ENCODE data around the gene TTC7B. TPM values are rescaled to one million over a fixed set of nuclear protein-coding genes. Genes with fewer than 3 reads are reported as not detected.

The TTC7B gene
- total RNA-seq, 1 donor from 2014 or later: 2.4 TPM

- Mint-ChIP-seq H3K27ac (no peak overlapping the region), H3K4me1 (peaks cover 14% of the 10 kb centered on the region), H3K36me3 (ENCODE audit: low read depth) (peaks cover 2% of the 10 kb centered on the region), H3K9me3 (peaks cover 11% of the 10 kb centered on the region), H3K27me3 (peaks cover 34% of the 10 kb centered on the region), H3K4me3 (no peak overlapping the region)
- DNase-seq: no peak
- intact Hi-C loops (cut with micrococcal nuclease): no loop called here
Observed at GRCh38 chr14:90760078-90760444, 56.2 kb downstream of the TTC7B start.

GRCh38 chr14:90759370-90760077 is 56.7 kb downstream of the TTC7B start:
- DNase-seq: peak; percentile 64
- H3K9me3 Mint-ChIP-seq: peaks cover 9% of the 10 kb centered on the region
- H3K4me3 Mint-ChIP-seq: peak overlapping the region; percentile 81
- intact Hi-C loops (cut with micrococcal nuclease): loop anchor here (2.0 kb wide), 1 partner anchor 69 kb away; no protein-coding TSS in a partner anchor
- peaks cover 2% of the 10 kb centered on the region for H3K36me3 Mint-ChIP-seq (ENCODE audit: low read depth)
- peaks cover 36% of the 10 kb centered on the region for H3K27me3 Mint-ChIP-seq
- peak overlapping the region; percentile 82 for H3K27ac Mint-ChIP-seq
- peaks cover 14% of the 10 kb centered on the region for H3K4me1 Mint-ChIP-seq

GRCh38 chr14:90758959-90759358 is 57.3 kb downstream of the TTC7B start:
- DNase-seq: peak; percentile 70
- intact Hi-C loops (cut with micrococcal nuclease): loop anchor here (1.0 to 2.0 kb wide), 2 partner anchors 70 to 360 kb away; no protein-coding TSS in a partner anchor
- Mint-ChIP-seq H3K27me3 (peaks cover 35% of the 10 kb centered on the region), H3K4me3 (peak overlapping the region; percentile 81), H3K4me1 (peaks cover 14% of the 10 kb centered on the region), H3K36me3 (ENCODE audit: low read depth) (peaks cover 2% of the 10 kb centered on the region), H3K27ac (peak overlapping the region; percentile 82), H3K9me3 (peaks cover 8% of the 10 kb centered on the region)

- intact Hi-C loops (cut with micrococcal nuclease): loop anchor here (1.0 to 2.0 kb wide), 2 partner anchors 71 to 359 kb away; no protein-coding TSS in a partner anchor
- Mint-ChIP-seq H3K9me3 (peaks cover 5% of the 10 kb centered on the region), H3K4me3 (peak overlapping the region; percentile 81), H3K36me3 (ENCODE audit: low read depth) (no peaks in the 10 kb centered on the region), H3K27ac (peak overlapping the region; percentile 82), H3K27me3 (peaks cover 33% of the 10 kb centered on the region), H3K4me1 (peaks cover 14% of the 10 kb centered on the region)
- peak; percentile 99 for DNase-seq
Observed at GRCh38 chr14:90758028-90758889, 58.0 kb downstream of the TTC7B start.

- intact Hi-C loops (cut with micrococcal nuclease): no loop called here
- H3K36me3 Mint-ChIP-seq (ENCODE audit: low read depth): no peaks in the 10 kb centered on the region
- peaks cover under 1% of the 10 kb centered on the region for H3K9me3 Mint-ChIP-seq
- H3K4me1 Mint-ChIP-seq: peaks cover 14% of the 10 kb centered on the region
- DNase-seq: no peak
- peak overlapping the region; percentile 71 for H3K4me3 Mint-ChIP-seq
- H3K27ac Mint-ChIP-seq: no peak overlapping the region
- H3K27me3 Mint-ChIP-seq: peaks cover 28% of the 10 kb centered on the region
Observed at GRCh38 chr14:90757452-90757851, 58.8 kb downstream of the TTC7B start.

- Mint-ChIP-seq H3K36me3 (ENCODE audit: low read depth) (no peaks in the 10 kb centered on the region), H3K9me3 (no peaks in the 10 kb centered on the region), H3K4me1 (peaks cover 14% of the 10 kb centered on the region), H3K27me3 (peaks cover 26% of the 10 kb centered on the region), H3K4me3 (peak overlapping the region; percentile 71), H3K27ac (no peak overlapping the region)
- DNase-seq: no peak
- intact Hi-C loops (cut with micrococcal nuclease): no loop called here
Observed at GRCh38 chr14:90756755-90757345, 59.4 kb downstream of the TTC7B start.

GRCh38 chr14:90755661-90756304 is 60.4 kb downstream of the TTC7B start:
- DNase-seq: no peak
- Mint-ChIP-seq H3K4me1 (peaks cover 14% of the 10 kb centered on the region), H3K9me3 (no peaks in the 10 kb centered on the region), H3K27me3 (peaks cover 26% of the 10 kb centered on the region), H3K27ac (no peak overlapping the region), H3K4me3 (no peak overlapping the region), H3K36me3 (ENCODE audit: low read depth) (no peaks in the 10 kb centered on the region)
- intact Hi-C loops (cut with micrococcal nuclease): no loop called here

GRCh38 chr14:90753456-90754005 is 62.7 kb downstream of the TTC7B start:
- Mint-ChIP-seq H3K36me3 (ENCODE audit: low read depth) (no peaks in the 10 kb centered on the region), H3K27me3 (peaks cover 28% of the 10 kb centered on the region), H3K9me3 (peaks cover 9% of the 10 kb centered on the region), H3K4me3 (no peak overlapping the region), H3K27ac (no peak overlapping the region), H3K4me1 (peaks cover 8% of the 10 kb centered on the region)
- no peak for DNase-seq
- intact Hi-C loops (cut with micrococcal nuclease): no loop called here

- DNase-seq: no peak
- Mint-ChIP-seq H3K27ac (no peak overlapping the region), H3K27me3 (peaks cover 24% of the 10 kb centered on the region), H3K4me3 (no peak overlapping the region), H3K36me3 (ENCODE audit: low read depth) (no peaks in the 10 kb centered on the region), H3K4me1 (no peaks in the 10 kb centered on the region), H3K9me3 (peaks cover 10% of the 10 kb centered on the region)
- intact Hi-C loops (cut with micrococcal nuclease): no loop called here
Observed at GRCh38 chr14:90750701-90751100, 65.5 kb downstream of the TTC7B start.

- Mint-ChIP-seq H3K4me3 (no peak overlapping the region), H3K9me3 (peaks cover 10% of the 10 kb centered on the region), H3K4me1 (no peaks in the 10 kb centered on the region), H3K27ac (no peak overlapping the region), H3K27me3 (peaks cover 22% of the 10 kb centered on the region), H3K36me3 (ENCODE audit: low read depth) (no peaks in the 10 kb centered on the region)
- intact Hi-C loops (cut with micrococcal nuclease): no loop called here
- no peak for DNase-seq
Observed at GRCh38 chr14:90750191-90750590, 66.0 kb downstream of the TTC7B start.

- Mint-ChIP-seq H3K27ac (no peak overlapping the region), H3K27me3 (peaks cover 16% of the 10 kb centered on the region), H3K4me1 (no peaks in the 10 kb centered on the region), H3K4me3 (no peak overlapping the region), H3K9me3 (peaks cover 10% of the 10 kb centered on the region), H3K36me3 (ENCODE audit: low read depth) (no peaks in the 10 kb centered on the region)
- intact Hi-C loops (cut with micrococcal nuclease): no loop called here
- no peak for DNase-seq
Observed at GRCh38 chr14:90747909-90748308, 68.3 kb downstream of the TTC7B start.

GRCh38 chr14:90743826-90744225 is 72.4 kb downstream of the TTC7B start:
- DNase-seq: no peak
- Mint-ChIP-seq H3K4me3 (no peak overlapping the region), H3K9me3 (peaks cover 3% of the 10 kb centered on the region), H3K27ac (no peak overlapping the region), H3K27me3 (peaks cover 13% of the 10 kb centered on the region), H3K4me1 (no peaks in the 10 kb centered on the region), H3K36me3 (ENCODE audit: low read depth) (no peaks in the 10 kb centered on the region)
- intact Hi-C loops (cut with micrococcal nuclease): no loop called here

- no peak overlapping the region for H3K27ac Mint-ChIP-seq
- H3K4me3 Mint-ChIP-seq: no peak overlapping the region
- H3K27me3 Mint-ChIP-seq: peaks cover 12% of the 10 kb centered on the region
- intact Hi-C loops (cut with micrococcal nuclease): no loop called here
- DNase-seq: no peak
- no peaks in the 10 kb centered on the region for H3K4me1 Mint-ChIP-seq
- no peaks in the 10 kb centered on the region for H3K36me3 Mint-ChIP-seq (ENCODE audit: low read depth)
- no peaks in the 10 kb centered on the region for H3K9me3 Mint-ChIP-seq
Observed at GRCh38 chr14:90743425-90743824, 72.8 kb downstream of the TTC7B start.
